Gastrocnemius medialis (tissue), 4 donors: ENCODE data around the gene ZBED1. TPM values are rescaled to one million over a fixed set of nuclear protein-coding genes. Genes with fewer than 3 reads are reported as not detected.

Experiments used
- ATAC-seq, 2 donors: fragments of 150-250 bp; one replicate each; pipeline ENCODE4 v1.9.1; 2016
- DNase-seq, 2 donors: peaks; one replicate each; pipeline ENCODE4 v3.0.0-alpha.2; 2019
- H3K27ac ChIP-seq, 4 donors: fragments of 200-600 bp; sonication (generic); 1 replicate in 1 of 4; 2 replicates in 3 of 4; pipeline ENCODE4 v1.5.1; 2016 to 2018; ENCODE audit warnings: mild to moderate bottlenecking in 2 of 4, moderate library complexity in 1 of 4
- H3K27me3 ChIP-seq, 3 donors: fragments of 200-600 bp; sonication (generic) in 2 of 3; 1 replicate in 1 of 3; 2 replicates in 2 of 3; pipeline versions ENCODE4 v1.5.1 to v1.6.0; 2016 to 2019; ENCODE audit warnings: mild to moderate bottlenecking in 1 of 3, moderate library complexity in 1 of 3
- H3K36me3 ChIP-seq, 2 donors: fragments of 200-600 bp; sonication (generic) in 1 of 2; one replicate each; pipeline ENCODE4 v1.5.1; 2017 to 2018
- H3K4me1 ChIP-seq, 2 donors: fragments of 200-600 bp; sonication (generic) in 1 of 2; one replicate each; pipeline ENCODE4 v1.5.1; 2016 to 2017; ENCODE audit warnings: mild to moderate bottlenecking in 2 of 2
- H3K4me3 ChIP-seq, 4 donors: fragments of 200-600 bp; sonication (generic) in 3 of 4; 1 replicate in 1 of 4; 2 replicates in 3 of 4; pipeline ENCODE4 v1.5.1; 2016 to 2019; ENCODE audit warnings: mild to moderate bottlenecking in 2 of 4
- H3K9me3 ChIP-seq, 3 donors: fragments of 200-600 bp; sonication (generic) in 2 of 3; 1 replicate in 1 of 3; 2 replicates in 2 of 3; pipeline ENCODE4 v1.5.1; 2016 to 2019
- POLR2A ChIP-seq, 2 donors: fragments of 450-650 bp; IDR thresholded peaks; one replicate each; pipeline ENCODE4 v1.6.1; 2017; ENCODE audit warnings: antibody characterized with exemption in 2 of 2, mild to moderate bottlenecking in 2 of 2, moderate library complexity in 2 of 2
- in situ Hi-C, 4 donors: fragments of 200-750 bp; cut with MboI; loops; one replicate each; pipeline versions ENCODE4 v1.15.0 to v1.8.0; 2017; ENCODE audit warnings: low sequenced_read_pairs in 4 of 4
- intact Hi-C: fragments of 100-400 bp; cut with DNase I; formaldehyde crosslinking; loops from one replicate; pipeline ENCODE4 v1.15.1; 2023; ENCODE audit warnings: low total_unique reads
- total RNA-seq, 4 donors: library from RNA; depleted of rRNA; stranded (reverse); fragments of >200 nt; gene quantifications; one replicate each; pipeline versions ENCODE4 v1.1.0 to v1.2.3, GENCODE V29; 2016
- TF ChIP-seq, protein P1 (sequence below), 5 experiments: fragments of 450-650 bp in 3 of 5; fragments of 200-600 bp in 2 of 5; sonication (generic) in 2 of 5; IDR thresholded peaks in 4 of 5; conservative IDR thresholded peaks in 1 of 5; 1 replicate in 4 of 5; 2 replicates in 1 of 5; pipeline ENCODE4 v1.5.1; 2016 to 2019; ENCODE audit warnings: antibody characterized with exemption in 5 of 5, mild to moderate bottlenecking in 3 of 5, moderate library complexity in 3 of 5

The ZBED1 gene
- total RNA-seq, 4 donors from 2014 or later, result 76.8 to 191 (median 131) TPM

DNA sequence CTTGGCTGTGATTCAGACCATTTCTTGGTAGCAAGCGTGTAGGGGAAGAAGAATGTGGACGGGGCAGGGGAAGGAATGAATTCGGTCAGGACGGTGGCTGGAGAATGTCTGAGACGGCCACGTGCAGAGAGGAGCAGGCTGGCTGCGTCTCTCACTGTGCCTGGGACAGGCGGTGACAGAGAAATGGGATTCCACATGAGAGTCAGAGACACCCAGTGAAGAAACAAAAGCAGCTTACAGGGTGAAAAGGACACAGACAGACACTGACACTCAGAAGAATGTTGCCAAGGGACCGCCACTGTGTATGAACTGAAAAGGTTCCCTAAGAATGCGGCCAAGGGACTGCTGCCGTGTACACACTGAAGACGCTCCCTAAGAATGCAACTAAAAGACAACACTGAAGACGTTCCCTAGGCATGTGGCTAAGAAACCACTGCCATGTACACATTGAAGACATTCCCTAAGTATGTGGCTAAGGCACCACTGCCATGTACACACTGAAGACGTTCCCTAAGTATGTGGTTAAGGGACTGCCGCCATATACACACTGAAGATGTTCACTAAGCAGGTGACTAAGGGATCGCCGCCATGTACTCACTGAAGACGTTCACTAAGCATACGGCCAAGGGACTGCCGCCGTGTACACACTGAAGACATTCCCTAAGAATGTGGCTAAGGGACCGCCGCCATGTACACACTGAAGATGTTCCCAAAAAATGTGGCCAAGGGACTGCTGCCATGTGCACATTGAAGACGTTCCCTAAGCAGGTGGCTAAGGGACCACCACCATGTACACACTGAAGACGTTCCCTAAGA is 49.1 kb downstream of the ZBED1 start:
- DNase-seq, result no peak
- Histone ChIP-seq H3K4me1 (no peaks in the 10 kb centered on the region), H3K27ac (no peak overlapping the region), H3K27me3 (no peaks in the 10 kb centered on the region), H3K4me3 (no peak overlapping the region), H3K9me3 (no peaks in the 10 kb centered on the region), H3K36me3 (no peaks in the 10 kb centered on the region)
- intact Hi-C loops, result no loop called here
- peak in 1 of 2 donors; percentile 73 for ATAC-seq
- in situ Hi-C loops, result no loop called here
- no peak for TF ChIP-seq POLR2A (IDR thresholded peaks at IDR 0.05)
- TF ChIP-seq, protein P1, sequence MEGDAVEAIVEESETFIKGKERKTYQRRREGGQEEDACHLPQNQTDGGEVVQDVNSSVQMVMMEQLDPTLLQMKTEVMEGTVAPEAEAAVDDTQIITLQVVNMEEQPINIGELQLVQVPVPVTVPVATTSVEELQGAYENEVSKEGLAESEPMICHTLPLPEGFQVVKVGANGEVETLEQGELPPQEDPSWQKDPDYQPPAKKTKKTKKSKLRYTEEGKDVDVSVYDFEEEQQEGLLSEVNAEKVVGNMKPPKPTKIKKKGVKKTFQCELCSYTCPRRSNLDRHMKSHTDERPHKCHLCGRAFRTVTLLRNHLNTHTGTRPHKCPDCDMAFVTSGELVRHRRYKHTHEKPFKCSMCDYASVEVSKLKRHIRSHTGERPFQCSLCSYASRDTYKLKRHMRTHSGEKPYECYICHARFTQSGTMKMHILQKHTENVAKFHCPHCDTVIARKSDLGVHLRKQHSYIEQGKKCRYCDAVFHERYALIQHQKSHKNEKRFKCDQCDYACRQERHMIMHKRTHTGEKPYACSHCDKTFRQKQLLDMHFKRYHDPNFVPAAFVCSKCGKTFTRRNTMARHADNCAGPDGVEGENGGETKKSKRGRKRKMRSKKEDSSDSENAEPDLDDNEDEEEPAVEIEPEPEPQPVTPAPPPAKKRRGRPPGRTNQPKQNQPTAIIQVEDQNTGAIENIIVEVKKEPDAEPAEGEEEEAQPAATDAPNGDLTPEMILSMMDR (IDR thresholded peaks at IDR 0.05 in 4 of 5, conservative IDR thresholded peaks at IDR 0.05 in 1 of 5), result no peak

DNA sequence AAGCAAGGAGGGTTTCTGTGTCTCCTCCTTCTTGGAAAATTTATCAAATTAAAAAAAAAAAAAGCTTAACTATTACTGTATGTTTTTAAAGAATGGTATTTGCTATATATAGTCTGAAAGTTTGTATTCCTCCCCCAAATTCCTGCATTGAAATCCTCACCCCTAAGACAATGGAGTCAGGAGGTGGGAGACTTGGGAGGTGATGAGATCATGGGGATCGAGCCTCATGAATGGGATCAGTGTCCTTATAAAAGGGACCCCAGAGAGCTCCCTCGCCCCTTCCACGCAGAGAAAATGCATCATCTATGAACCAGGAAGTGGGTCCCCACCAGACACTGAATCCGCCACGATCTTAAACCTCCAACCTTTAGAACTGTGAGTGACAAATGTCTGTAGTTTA is 50.1 kb downstream of the ZBED1 start:
- ATAC-seq, result no peak
- TF ChIP-seq, protein P1 (IDR thresholded peaks at IDR 0.05 in 4 of 5, conservative IDR thresholded peaks at IDR 0.05 in 1 of 5), result no peak
- TF ChIP-seq POLR2A (IDR thresholded peaks at IDR 0.05), result no peak
- intact Hi-C loops (no loop called here), in situ Hi-C loops (no loop called here)
- DNase-seq, result no peak
- H3K27me3 ChIP-seq, result no peaks in the 10 kb centered on the region
- H3K4me1 ChIP-seq, result no peaks in the 10 kb centered on the region
- H3K4me3 ChIP-seq, result no peak overlapping the region
- H3K27ac ChIP-seq, result no peak overlapping the region
- no peaks in the 10 kb centered on the region for H3K9me3 ChIP-seq
- no peaks in the 10 kb centered on the region for H3K36me3 ChIP-seq

DNA sequence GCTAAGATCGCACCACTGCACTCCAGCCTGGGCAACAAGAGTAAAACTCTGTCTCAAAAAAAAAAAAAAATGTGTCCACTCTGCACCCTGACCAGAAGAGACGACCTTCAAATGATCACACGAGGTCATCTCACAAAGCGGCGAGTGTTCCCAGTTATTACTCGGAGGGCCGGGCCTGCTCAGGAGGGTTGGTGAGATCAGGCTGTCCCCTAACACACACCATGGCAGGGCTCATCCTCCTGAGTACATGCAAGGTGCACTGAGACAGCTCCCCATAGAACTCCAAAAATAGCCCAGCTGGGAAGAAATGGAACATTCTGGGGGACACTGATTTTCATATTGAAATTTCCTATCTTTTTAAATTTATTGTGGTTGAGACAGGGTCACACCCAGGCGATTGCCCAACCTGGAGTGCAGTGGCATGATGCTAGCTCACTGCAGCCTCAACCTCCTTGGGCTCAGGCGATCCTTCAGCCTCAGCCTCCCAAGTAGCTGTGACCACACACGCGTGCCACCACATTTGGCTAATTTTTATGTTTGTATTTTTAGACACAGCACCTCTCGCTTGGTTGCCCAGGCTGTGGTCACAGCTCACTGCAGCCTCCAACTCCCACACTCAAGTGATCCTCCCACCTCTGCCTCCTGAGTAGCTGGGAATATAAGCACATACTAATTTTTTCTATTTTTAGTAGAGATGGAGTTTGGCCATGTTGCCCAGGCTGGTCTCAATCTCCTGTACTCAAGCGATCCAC is 51.5 kb downstream of the ZBED1 start:
- Histone ChIP-seq H3K27ac (no peak overlapping the region), H3K27me3 (no peaks in the 10 kb centered on the region), H3K4me3 (no peak overlapping the region), H3K9me3 (no peaks in the 10 kb centered on the region), H3K4me1 (no peaks in the 10 kb centered on the region), H3K36me3 (no peaks in the 10 kb centered on the region)
- ATAC-seq (no peak), DNase-seq (no peak)
- in situ Hi-C loops (loop anchor here in 1 of 4 donors (10.0 kb wide), 1 partner anchor 65 kb away; no protein-coding TSS in a partner anchor), intact Hi-C loops (no loop called here)
- TF ChIP-seq POLR2A (IDR thresholded peaks at IDR 0.05), result no peak
- TF ChIP-seq, protein P1 (IDR thresholded peaks at IDR 0.05 in 4 of 5, conservative IDR thresholded peaks at IDR 0.05 in 1 of 5), result no peak

DNA sequence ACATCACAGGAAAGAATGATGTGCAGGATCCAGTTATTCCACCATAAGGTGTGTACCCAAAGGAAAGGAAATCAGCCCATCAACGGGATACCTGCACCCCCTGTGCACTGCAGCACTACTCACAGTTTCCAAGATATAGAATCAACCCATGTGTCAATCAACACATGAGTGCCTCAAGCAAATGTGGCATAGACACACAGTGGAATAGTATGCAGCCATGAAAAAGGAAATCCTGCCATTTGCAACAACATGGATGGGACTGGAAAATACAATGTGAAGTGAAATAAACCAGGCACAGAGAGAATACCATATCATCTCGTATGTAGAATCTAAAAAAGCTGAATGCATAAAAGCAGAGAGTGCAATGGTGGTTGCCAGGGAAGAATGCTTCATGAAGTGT is 53.3 kb downstream of the ZBED1 start:
- H3K9me3 ChIP-seq, result no peaks in the 10 kb centered on the region
- H3K36me3 ChIP-seq, result no peaks in the 10 kb centered on the region
- in situ Hi-C loops (loop anchor here in 1 of 4 donors (10.0 kb wide), 1 partner anchor 63 kb away; no protein-coding TSS in a partner anchor), intact Hi-C loops (no loop called here)
- no peak overlapping the region for H3K4me3 ChIP-seq
- H3K27me3 ChIP-seq, result no peaks in the 10 kb centered on the region
- no peak for DNase-seq
- no peak overlapping the region for H3K27ac ChIP-seq
- no peaks in the 10 kb centered on the region for H3K4me1 ChIP-seq
- TF ChIP-seq, protein P1 (IDR thresholded peaks at IDR 0.05 in 4 of 5, conservative IDR thresholded peaks at IDR 0.05 in 1 of 5), result no peak
- TF ChIP-seq POLR2A (IDR thresholded peaks at IDR 0.05), result no peak
- ATAC-seq, result no peak
